Heart left ventricle (tissue), 16 donors: ENCODE data around the gene HDAC7. TPM values are rescaled to one million over a fixed set of nuclear protein-coding genes. Genes with fewer than 3 reads are reported as not detected.

ENCODE experiments used
- ATAC-seq, 4 donors: fragments of 200-7000 bp; cut with Tn5 transposase; one replicate each; pipeline ENCODE4 v1.9.1; 2020 to 2022; ENCODE audit warnings: moderate library complexity in 4 of 4, mild to moderate bottlenecking in 3 of 4, moderate number of reproducible peaks in 1 of 4
- DNase-seq, 5 donors: peaks; one replicate each; pipeline ENCODE4 v3.0.0-alpha.2; 2020
- H3K27ac ChIP-seq, 12 donors: fragments of 200-600 bp; sonication (generic) in 4 of 12; one replicate each; pipeline versions ENCODE4 v1.5.0 to v1.8.0; 2016 to 2022; ENCODE audit warnings: mild to moderate bottlenecking in 2 of 12
- H3K27me3 ChIP-seq, 9 donors: fragments of 200-600 bp; sonication (generic) in 2 of 9; one replicate each; pipeline versions ENCODE4 v1.5.1 to v1.8.0; 2016 to 2022; ENCODE audit warnings: mild to moderate bottlenecking in 3 of 9
- H3K36me3 ChIP-seq, 9 donors: fragments of 200-600 bp; sonication (generic) in 2 of 9; one replicate each; pipeline versions ENCODE4 v1.5.0 to v1.8.0; 2018 to 2022; ENCODE audit warnings: mild to moderate bottlenecking in 2 of 9
- H3K4me1 ChIP-seq, 12 donors: fragments of 200-600 bp; sonication (generic) in 4 of 12; one replicate each; pipeline versions ENCODE4 v1.5.0 to v1.8.0; 2016 to 2022; ENCODE audit warnings: mild to moderate bottlenecking in 3 of 12
- H3K4me3 ChIP-seq, 12 donors: fragments of 200-600 bp; sonication (generic) in 4 of 12; one replicate each; pipeline versions ENCODE4 v1.5.0 to v1.8.0; 2017 to 2022; ENCODE audit warnings: mild to moderate bottlenecking in 9 of 12, moderate library complexity in 4 of 12
- H3K9me3 ChIP-seq, 12 donors: fragments of 200-600 bp; sonication (generic) in 4 of 12; one replicate each; pipeline versions ENCODE4 v1.5.0 to v1.8.0; 2016 to 2022; ENCODE audit warnings: mild to moderate bottlenecking in 1 of 12
- CTCF ChIP-seq, 12 donors: fragments of 200-600 bp; sonication (generic) in 4 of 12; IDR thresholded peaks; one replicate each; pipeline versions ENCODE4 v1.5.0 to v1.8.0; 2018 to 2022; ENCODE audit warnings: antibody characterized with exemption in 12 of 12, mild to moderate bottlenecking in 5 of 12
- POLR2A ChIP-seq, 2 donors: fragments of 450-650 bp; IDR thresholded peaks; one replicate each; pipeline ENCODE4 v1.6.1; 2017; ENCODE audit warnings: antibody characterized with exemption in 2 of 2, mild to moderate bottlenecking in 2 of 2, moderate library complexity in 2 of 2
- WGBS, 4 donors: extraction: QIAGEN DNeasy Blood & Tissue Kit in 2 of 4; methylation state at CpG; one replicate each; pipeline versions ENCODE4 v1.1.5 to v1.1.7; 2013 to 2018; 5-methylcytosine and 5-hydroxymethylcytosine counted together
- intact Hi-C, 10 donors: fragments of 100-400 bp; cut with DNase I; formaldehyde crosslinking; loops; one replicate each; pipeline versions ENCODE4 v1.11.1 to v1.14.2; 2022
- polyA plus RNA-seq, 2 donors: library from polyadenylated mRNA; stranded (reverse); fragments of 200-250 nt; gene quantifications; one replicate each; pipeline ENCODE4 v1.2.3, GENCODE V29; 2013
- total RNA-seq, 9 donors: library from RNA; depleted of rRNA in 2 of 9; stranded (reverse); fragments of >200 nt in 2 of 9; fragmentation: NEBNext Ultra II Directional in 3 of 9; extraction: Animal tissue kit (Norgen Biotek cat#: 25700) in 3 of 9; gene quantifications; one replicate each; pipeline versions ENCODE4 v1.1.0 to v1.2.4, GENCODE V29; 2016 to 2023
- donor health status: ischemic (EF 13 %, LVEDD 7.1; RV severe dilation, severe dysfunction).
- donor health status: healthy with polysubstance abuse.
- donor health status: DM: no; HTN: yes; CAD: no.
- donor health status: DM: no; HTN: no; CAD: no.
- donor health status: ischemic (EF 25% LVEDD 6.9; RV normal size, moderate dysfunction).
- donor health status: ischemic (EF 25% LVEDD 5.7; RV mildly dilated, moderate dysfunction).
- donor health status: healthy.
- donor health status: DM: yes; HTN: yes; CAD: no.
- donor health status: ischemic (EF 35%, LVEDD 5.7; RV mildly dilated, moderate dysfunction).
- donor health status: nonischemic (EF 11% LVEDD 7.7; RV severe dilation, severe dysfunction).
- donor health status: DM: yes; HTN: yes; CAD: no.
- donor health status: PGD.
- donor health status: ischemic (EF 29% LVEDD 5.4; RV normal size, mild dysfunction).
- donor health status: nonischemic (EF 23%, LVEDD 6.1; RV moderate dilation, normal function).

The HDAC7 gene
- total and polyA plus RNA-seq, 11 donors = 27.4 to 63.0 (median 39.3) TPM

- H3K36me3 ChIP-seq = peaks cover 0 to 31% (median 0%) of the 10 kb centered on the region in 9 donors
- no peak for DNase-seq
- no peak overlapping the region for H3K4me3 ChIP-seq
- intact Hi-C loops = no loop called here
- H3K27me3 ChIP-seq = no peaks in the 10 kb centered on the region
- ATAC-seq = no peak
- TF ChIP-seq CTCF (IDR thresholded peaks at IDR 0.05) = no peak
- H3K4me1 ChIP-seq = peaks cover 0 to 5% (median 0%) of the 10 kb centered on the region in 12 donors
- no peaks in the 10 kb centered on the region for H3K9me3 ChIP-seq
- no peak overlapping the region for H3K27ac ChIP-seq
- WGBS, 4 donors = 89 to 92% (median 91%) methylated on average over 15 to 17 of the region's 17 CpGs
These were observed 37.2 kb upstream of the HDAC7 start for GRCh38 chr12:47856721-47857575.

GRCh38 chr12:47856094-47856493 is 36.4 kb upstream of the HDAC7 start:
- TF ChIP-seq POLR2A (IDR thresholded peaks at IDR 0.05) = no peak
- no peak for TF ChIP-seq CTCF (IDR thresholded peaks at IDR 0.05)
- ATAC-seq (no peak), DNase-seq (no peak)
- H3K27me3 ChIP-seq = no peaks in the 10 kb centered on the region
- H3K4me1 ChIP-seq = peaks cover 0 to 5% (median 0%) of the 10 kb centered on the region in 12 donors
- WGBS, 4 donors = 81 to 91% (median 89%) methylated on average over 1 of the region's 1 CpG
- H3K4me3 ChIP-seq = no peak overlapping the region
- H3K36me3 ChIP-seq = peaks cover 0 to 26% (median 0%) of the 10 kb centered on the region in 9 donors
- intact Hi-C loops = no loop called here
- H3K9me3 ChIP-seq = no peaks in the 10 kb centered on the region
- no peak overlapping the region for H3K27ac ChIP-seq

- DNase-seq (no peak), ATAC-seq (no peak)
- TF ChIP-seq POLR2A (IDR thresholded peaks at IDR 0.05) (no peak), CTCF (IDR thresholded peaks at IDR 0.05) (no peak)
- Histone ChIP-seq H3K9me3 (no peaks in the 10 kb centered on the region), H3K4me3 (no peak overlapping the region), H3K27me3 (no peaks in the 10 kb centered on the region), H3K4me1 (peaks cover 0 to 5% (median 0%) of the 10 kb centered on the region in 12 donors), H3K36me3 (peaks cover 0 to 20% (median 0%) of the 10 kb centered on the region in 9 donors), H3K27ac (no peak overlapping the region)
- intact Hi-C loops = no loop called here
- WGBS, 4 donors = 70 to 79% (median 75%) methylated on average over 2 of the region's 2 CpGs
These were observed 35.8 kb upstream of the HDAC7 start for GRCh38 chr12:47855502-47855901.

GRCh38 chr12:47854531-47854930 is 34.8 kb upstream of the HDAC7 start:
- Histone ChIP-seq H3K27me3 (no peaks in the 10 kb centered on the region), H3K4me1 (peaks cover 0 to 5% (median 0%) of the 10 kb centered on the region in 12 donors), H3K9me3 (no peaks in the 10 kb centered on the region), H3K36me3 (peaks cover 0 to 20% (median 0%) of the 10 kb centered on the region in 9 donors), H3K27ac (no peak overlapping the region), H3K4me3 (no peak overlapping the region)
- TF ChIP-seq POLR2A (IDR thresholded peaks at IDR 0.05) (no peak), CTCF (IDR thresholded peaks at IDR 0.05) (no peak)
- WGBS, 4 donors = 57 to 77% (median 66%) methylated on average over 5 of the region's 5 CpGs
- ATAC-seq (no peak), DNase-seq (no peak)
- intact Hi-C loops = no loop called here
